K562 (cell line): ENCODE measurements around the gene LRRN3. TPM values are rescaled to one million over a fixed set of nuclear protein-coding genes. Genes with fewer than 3 reads are reported as not detected.
A peak's percentile ranks its signal among the peaks of the same experiment; 100 is the strongest.

Source experiments
- BACH1 ChIP-seq: fragments of 200-800 bp; sonication (Bioruptor generic); IDR thresholded peaks from 2 replicates; pipeline ENCODE4 v1.6.1; 2016; ENCODE audit warnings: missing genetic modification characterization, missing compliant biosample characterization
- CBFA2T3 ChIP-seq: fragments of 450-650 bp; IDR thresholded peaks from 2 replicates; pipeline ENCODE4 v1.6.1; 2017
- ESRRA ChIP-seq: fragments of 450-650 bp; IDR thresholded peaks from 2 replicates; pipeline ENCODE4 v1.6.1; 2014; ENCODE audit warnings: low read depth, mild to moderate bottlenecking, moderate library complexity, borderline replicate concordance
- KLF6 ChIP-seq: fragments of 250-450 bp; sonication (Bioruptor Pico); IDR thresholded peaks from 2 replicates; pipeline ENCODE4 v1.4.0; 2020; ENCODE audit warnings: mild to moderate bottlenecking, moderate library complexity, borderline replicate concordance
- NFE2 ChIP-seq: IDR thresholded peaks from 2 replicates; pipeline ENCODE4 v1.6.1; 2014; ENCODE audit warnings: antibody characterized with exemption, low read depth
- PBX2 ChIP-seq, 2 experiments: IDR thresholded peaks in 1 of 2; conservative IDR thresholded peaks in 1 of 2; 2 replicates each; pipeline ENCODE4 v1.6.1; 2016; ENCODE audit warnings: low read depth in 2 of 2, mild to moderate bottlenecking in 1 of 2, missing compliant biosample characterization in 1 of 2, missing genetic modification characterization in 1 of 2, moderate library complexity in 1 of 2
- RAD21 ChIP-seq, 2 experiments: fragments of 250-450 bp in 1 of 2; fragments of 450-650 bp in 1 of 2; sonication (Bioruptor Pico) in 1 of 2; formaldehyde crosslinking in 1 of 2; IDR thresholded peaks in 1 of 2; conservative IDR thresholded peaks in 1 of 2; 2 replicates each; pipeline versions ENCODE4 v1.4.0 to v1.8.0; 2020 to 2022; ENCODE audit warnings: mild to moderate bottlenecking in 2 of 2, moderate library complexity in 1 of 2
- RNF219 ChIP-seq: fragments of 250-450 bp; sonication (Bioruptor Pico); IDR thresholded peaks from 2 replicates; pipeline ENCODE4 v1.5.0; 2022; ENCODE audit warnings: mild to moderate bottlenecking
- SP2 ChIP-seq: IDR thresholded peaks from 2 replicates; pipeline ENCODE4 v1.6.1; 2011; ENCODE audit warnings: mild to moderate bottlenecking, low read depth, low read length, moderate library complexity; ENCODE audit not compliant: poor library complexity, severe bottlenecking; ENCODE audit errors: extremely low read depth
- polyA plus RNA-seq, 8 experiments: library from polyadenylated mRNA; depleted of rRNA in 4 of 8; stranded (reverse) in 5 of 8; unstranded in 3 of 8; fragments of >200 nt; fragmentation: Nextera tagmentation in 2 of 8; fragmentation: Illumina TruSeq in 1 of 8; extraction: Ambion mirVana in 2 of 8; extraction: Trizol in 1 of 8; gene quantifications; 2 replicates each; pipeline versions ENCODE4 v1.2.1 to v1.2.3, GENCODE V29; 2011 to 2014; ENCODE audit warnings: inconsistent platforms in 1 of 8, missing spikeins in 1 of 8
- total RNA-seq, 7 experiments: library from RNA; depleted of rRNA in 6 of 7; stranded (reverse); fragments of >200 nt in 6 of 7; fragmentation: Illumina TruSeq in 2 of 7; extraction: Trizol in 2 of 7; gene quantifications; 2 replicates each; pipeline versions ENCODE4 v1.2.1 to v1.2.3, GENCODE V29; 2011 to 2021; ENCODE audit warnings: low replicate concordance in 1 of 7
- TF ChIP-seq, protein P1 (sequence below): sonication (generic); formaldehyde crosslinking; IDR thresholded peaks from 2 replicates; pipeline ENCODE4 v1.8.1; 2022; ENCODE audit warnings: missing genetic modification reagents
- TF ChIP-seq, protein P2 (sequence below), 2 experiments: fragments of 450-650 bp; formaldehyde crosslinking in 1 of 2; IDR thresholded peaks; 2 replicates each; pipeline versions ENCODE4 v1.4.0 to v1.6.1; 2014 to 2020; ENCODE audit warnings: mild to moderate bottlenecking in 2 of 2, borderline replicate concordance in 1 of 2, low read depth in 1 of 2

The LRRN3 gene
- total and polyA plus RNA-seq, 9 of the 15 experiments (the other 6 are each of a cell fraction or from before 2014, with no cell fraction given) = 0.05 to 1.00 (median 0.20) TPM; not detected in 1

GRCh38 chr7:111089822-111090426 lies 1.0 kb upstream of the LRRN3 start (continued):
- TF ChIP-seq SP2 (no peak), RAD21 (CRISPR knock-in tag; conservative IDR thresholded peaks at IDR 0.05 in 1 of 2, IDR thresholded peaks at IDR 0.05 in 1 of 2) (peak; percentile 67 to 77), RNF219 (no peak), KLF6 (CRISPR knock-in tag) (no peak), CBFA2T3 (no peak), PBX2 (CRISPR knock-in tag; IDR thresholded peaks at IDR 0.05; ENCODE audit: low read depth) (no peak), PBX2 (tag; conservative IDR thresholded peaks at IDR 0.05; ENCODE audit: low read depth) (peak; percentile 36; the same call in 1 of the 2 replicates), BACH1 (no peak), ESRRA (no peak), NFE2 (peak; percentile 67)
- TF ChIP-seq, protein P1, sequence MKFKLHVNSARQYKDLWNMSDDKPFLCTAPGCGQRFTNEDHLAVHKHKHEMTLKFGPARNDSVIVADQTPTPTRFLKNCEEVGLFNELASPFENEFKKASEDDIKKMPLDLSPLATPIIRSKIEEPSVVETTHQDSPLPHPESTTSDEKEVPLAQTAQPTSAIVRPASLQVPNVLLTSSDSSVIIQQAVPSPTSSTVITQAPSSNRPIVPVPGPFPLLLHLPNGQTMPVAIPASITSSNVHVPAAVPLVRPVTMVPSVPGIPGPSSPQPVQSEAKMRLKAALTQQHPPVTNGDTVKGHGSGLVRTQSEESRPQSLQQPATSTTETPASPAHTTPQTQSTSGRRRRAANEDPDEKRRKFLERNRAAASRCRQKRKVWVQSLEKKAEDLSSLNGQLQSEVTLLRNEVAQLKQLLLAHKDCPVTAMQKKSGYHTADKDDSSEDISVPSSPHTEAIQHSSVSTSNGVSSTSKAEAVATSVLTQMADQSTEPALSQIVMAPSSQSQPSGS (CRISPR knock-in tag) = no peak
- TF ChIP-seq, protein P2, sequence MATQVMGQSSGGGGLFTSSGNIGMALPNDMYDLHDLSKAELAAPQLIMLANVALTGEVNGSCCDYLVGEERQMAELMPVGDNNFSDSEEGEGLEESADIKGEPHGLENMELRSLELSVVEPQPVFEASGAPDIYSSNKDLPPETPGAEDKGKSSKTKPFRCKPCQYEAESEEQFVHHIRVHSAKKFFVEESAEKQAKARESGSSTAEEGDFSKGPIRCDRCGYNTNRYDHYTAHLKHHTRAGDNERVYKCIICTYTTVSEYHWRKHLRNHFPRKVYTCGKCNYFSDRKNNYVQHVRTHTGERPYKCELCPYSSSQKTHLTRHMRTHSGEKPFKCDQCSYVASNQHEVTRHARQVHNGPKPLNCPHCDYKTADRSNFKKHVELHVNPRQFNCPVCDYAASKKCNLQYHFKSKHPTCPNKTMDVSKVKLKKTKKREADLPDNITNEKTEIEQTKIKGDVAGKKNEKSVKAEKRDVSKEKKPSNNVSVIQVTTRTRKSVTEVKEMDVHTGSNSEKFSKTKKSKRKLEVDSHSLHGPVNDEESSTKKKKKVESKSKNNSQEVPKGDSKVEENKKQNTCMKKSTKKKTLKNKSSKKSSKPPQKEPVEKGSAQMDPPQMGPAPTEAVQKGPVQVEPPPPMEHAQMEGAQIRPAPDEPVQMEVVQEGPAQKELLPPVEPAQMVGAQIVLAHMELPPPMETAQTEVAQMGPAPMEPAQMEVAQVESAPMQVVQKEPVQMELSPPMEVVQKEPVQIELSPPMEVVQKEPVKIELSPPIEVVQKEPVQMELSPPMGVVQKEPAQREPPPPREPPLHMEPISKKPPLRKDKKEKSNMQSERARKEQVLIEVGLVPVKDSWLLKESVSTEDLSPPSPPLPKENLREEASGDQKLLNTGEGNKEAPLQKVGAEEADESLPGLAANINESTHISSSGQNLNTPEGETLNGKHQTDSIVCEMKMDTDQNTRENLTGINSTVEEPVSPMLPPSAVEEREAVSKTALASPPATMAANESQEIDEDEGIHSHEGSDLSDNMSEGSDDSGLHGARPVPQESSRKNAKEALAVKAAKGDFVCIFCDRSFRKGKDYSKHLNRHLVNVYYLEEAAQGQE (IDR thresholded peaks at IDR 0.05; ENCODE audit: borderline replicate concordance) = peak; percentile 62; the same call in 1 of the 2 replicates
- TF ChIP-seq, protein P2 (CRISPR knock-in tag; IDR thresholded peaks at IDR 0.05; ENCODE audit: low read depth) = no peak
